SK-N-SH treated with all-trans-retinoic acid at 6 μM for 48 hours (cell line): ENCODE data around the gene SMIM38.

Experiments used
- ATAC-seq: fragments of 200-7000 bp; cut with Tn5 transposase; 3 replicates; pipeline ENCODE4 v1.9.1; 2020; ENCODE audit warnings: mild to moderate bottlenecking, moderate library complexity
- ARNTL ChIP-seq: fragments of 450-650 bp; formaldehyde crosslinking; IDR thresholded peaks from 2 replicates; pipeline ENCODE4 v1.5.0; 2020; ENCODE audit warnings: low read depth, mild to moderate bottlenecking, moderate library complexity, borderline replicate concordance
- BACH2 ChIP-seq: fragments of 250-450 bp; sonication (Bioruptor Pico); IDR thresholded peaks from 2 replicates; pipeline ENCODE4 v1.9.0; 2021; ENCODE audit warnings: mild to moderate bottlenecking, borderline replicate concordance
- CSDC2 ChIP-seq: fragments of 250-450 bp; sonication (Bioruptor Pico); IDR thresholded peaks from 2 replicates; pipeline ENCODE4 v1.5.0; 2020; ENCODE audit warnings: mild to moderate bottlenecking, moderate library complexity
- ESRRG ChIP-seq: fragments of 250-450 bp; sonication (Bioruptor Pico); IDR thresholded peaks from 2 replicates; pipeline ENCODE4 v1.6.1; 2021; ENCODE audit warnings: mild to moderate bottlenecking
- GLIS3 ChIP-seq: fragments of 250-450 bp; sonication (Bioruptor Pico); IDR thresholded peaks from 2 replicates; pipeline ENCODE4 v1.5.0; 2020; ENCODE audit warnings: mild to moderate bottlenecking, moderate library complexity
- ISL1 ChIP-seq: fragments of 250-450 bp; sonication (Bioruptor Pico); IDR thresholded peaks from 2 replicates; pipeline ENCODE4 v2.1.2; 2022; ENCODE audit warnings: mild to moderate bottlenecking, moderate library complexity
- OSR1 ChIP-seq: fragments of 250-450 bp; sonication (Bioruptor Pico); IDR thresholded peaks from 2 replicates; pipeline ENCODE4 v1.8.0; 2022; ENCODE audit warnings: moderate library complexity, mild to moderate bottlenecking, inconsistent platforms
- PPARA ChIP-seq: fragments of 250-450 bp; sonication (Bioruptor Pico); IDR thresholded peaks from 2 replicates; pipeline ENCODE4 v1.5.0; 2020; ENCODE audit warnings: mild to moderate bottlenecking, borderline replicate concordance
- RARB ChIP-seq: fragments of 250-450 bp; sonication (Bioruptor Pico); IDR thresholded peaks from 2 replicates; pipeline ENCODE4 v1.8.0; 2021; ENCODE audit warnings: mild to moderate bottlenecking, moderate library complexity
- SNAI2 ChIP-seq: fragments of 250-450 bp; sonication (Bioruptor Pico); IDR thresholded peaks from 2 replicates; pipeline ENCODE4 v1.5.0; 2020; ENCODE audit warnings: mild to moderate bottlenecking, moderate library complexity
- TCF4 ChIP-seq: fragments of 250-450 bp; sonication (Bioruptor Pico); IDR thresholded peaks from 2 replicates; pipeline ENCODE4 v1.8.0; 2021; ENCODE audit warnings: mild to moderate bottlenecking, moderate library complexity, borderline replicate concordance
- TOX ChIP-seq: fragments of 250-450 bp; sonication (Bioruptor Pico); IDR thresholded peaks from 2 replicates; pipeline ENCODE4 v1.8.0; 2021; ENCODE audit warnings: mild to moderate bottlenecking, moderate library complexity, borderline replicate concordance
- ZFP3 ChIP-seq: fragments of 250-450 bp; sonication (Bioruptor Pico); IDR thresholded peaks from 2 replicates; pipeline ENCODE4 v1.5.0; 2020; ENCODE audit warnings: mild to moderate bottlenecking, moderate library complexity
- ZFP30 ChIP-seq: fragments of 450-650 bp; formaldehyde crosslinking; IDR thresholded peaks from 2 replicates; pipeline ENCODE4 v1.5.0; 2022; ENCODE audit warnings: mild to moderate bottlenecking, moderate library complexity
- ZNF565 ChIP-seq: fragments of 450-650 bp; formaldehyde crosslinking; conservative IDR thresholded peaks from 2 replicates; pipeline ENCODE4 v1.5.0; 2020; ENCODE audit warnings: low read depth, mild to moderate bottlenecking, moderate library complexity
- ZNF70 ChIP-seq: fragments of 450-650 bp; formaldehyde crosslinking; IDR thresholded peaks from 2 replicates; pipeline ENCODE4 v1.5.0; 2020; ENCODE audit warnings: mild to moderate bottlenecking, moderate library complexity
- ZNF8 ChIP-seq: fragments of 450-650 bp; formaldehyde crosslinking; IDR thresholded peaks from 2 replicates; pipeline ENCODE4 v1.5.0; 2020; ENCODE audit warnings: mild to moderate bottlenecking, moderate library complexity
- TF ChIP-seq, protein P1 (sequence below): fragments of 250-450 bp; sonication (Bioruptor Pico); IDR thresholded peaks from 2 replicates; pipeline ENCODE4 v1.8.0; 2020; ENCODE audit warnings: mild to moderate bottlenecking, moderate library complexity, borderline replicate concordance
- TF ChIP-seq, protein P2 (sequence below): fragments of 250-450 bp; sonication (Bioruptor Pico); IDR thresholded peaks from 2 replicates; pipeline ENCODE4 v1.5.0; 2020; ENCODE audit warnings: mild to moderate bottlenecking, moderate library complexity
- TF ChIP-seq, protein P3 (sequence below): fragments of 250-450 bp; sonication (Bioruptor Pico); IDR thresholded peaks from 2 replicates; pipeline ENCODE4 v1.5.1; 2021; ENCODE audit warnings: mild to moderate bottlenecking, moderate library complexity
- TF ChIP-seq, protein P4 (sequence below): fragments of 250-450 bp; sonication (Bioruptor Pico); IDR thresholded peaks from 2 replicates; pipeline ENCODE4 v1.5.1; 2020; ENCODE audit warnings: low read depth, mild to moderate bottlenecking, moderate library complexity
- TF ChIP-seq, protein P5 (sequence below): fragments of 250-450 bp; sonication (Bioruptor Pico); IDR thresholded peaks from 2 replicates; pipeline ENCODE4 v1.8.0; 2021; ENCODE audit warnings: low read depth, mild to moderate bottlenecking, moderate library complexity, borderline replicate concordance

SMIM38 gene

DNA sequence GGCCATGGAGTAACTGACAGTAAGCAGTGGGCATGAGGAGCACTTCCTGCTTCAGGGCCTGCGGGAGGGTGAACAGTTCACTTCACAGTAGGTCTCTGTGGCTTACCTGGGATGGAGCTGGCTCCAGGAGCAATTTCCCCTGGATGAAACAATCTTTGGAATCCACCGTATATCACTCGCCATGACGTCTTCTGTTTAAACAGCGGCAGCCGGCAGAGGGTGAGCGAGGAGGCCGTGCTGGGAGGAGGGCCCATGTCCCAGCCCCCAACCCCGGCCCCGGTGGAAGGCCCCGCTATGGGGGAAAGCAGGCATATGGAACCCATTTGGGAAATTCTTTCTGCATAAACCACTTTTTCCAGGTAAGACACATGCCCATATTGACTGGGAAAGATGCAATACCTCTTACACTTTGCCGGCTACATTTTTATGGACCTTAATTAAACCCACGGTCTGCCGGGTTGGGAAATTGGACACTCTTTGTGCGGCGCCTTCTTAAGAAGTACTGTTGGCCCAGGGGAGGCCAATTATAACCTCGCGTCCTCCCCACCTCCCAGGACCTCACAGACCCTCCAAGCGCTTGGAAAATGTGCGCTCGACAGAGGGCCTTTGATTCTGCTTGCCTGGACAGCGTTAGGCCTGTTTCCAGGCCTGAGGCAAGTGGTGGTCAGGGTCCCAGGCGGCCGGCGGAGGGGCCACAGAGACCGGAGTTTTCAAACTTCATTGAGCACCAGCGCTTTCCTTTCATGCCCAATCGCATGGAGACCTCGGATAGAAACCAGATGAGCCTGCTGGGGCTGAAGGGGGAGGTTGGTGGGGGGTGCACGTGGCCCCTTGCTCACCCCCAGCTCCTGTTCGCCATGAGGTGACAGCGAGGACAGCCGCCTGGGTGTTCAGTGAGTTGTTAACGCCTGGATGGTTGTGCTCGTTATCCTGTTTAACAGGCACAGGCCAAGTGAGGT, 40.4 kb downstream of the SMIM38 start (continued):
- no peak for TF ChIP-seq TOX (CRISPR knock-in tag)
- TF ChIP-seq ESRRG, result no peak
- no peak for TF ChIP-seq SNAI2
- no peak for TF ChIP-seq PPARA (CRISPR knock-in tag)

DNA sequence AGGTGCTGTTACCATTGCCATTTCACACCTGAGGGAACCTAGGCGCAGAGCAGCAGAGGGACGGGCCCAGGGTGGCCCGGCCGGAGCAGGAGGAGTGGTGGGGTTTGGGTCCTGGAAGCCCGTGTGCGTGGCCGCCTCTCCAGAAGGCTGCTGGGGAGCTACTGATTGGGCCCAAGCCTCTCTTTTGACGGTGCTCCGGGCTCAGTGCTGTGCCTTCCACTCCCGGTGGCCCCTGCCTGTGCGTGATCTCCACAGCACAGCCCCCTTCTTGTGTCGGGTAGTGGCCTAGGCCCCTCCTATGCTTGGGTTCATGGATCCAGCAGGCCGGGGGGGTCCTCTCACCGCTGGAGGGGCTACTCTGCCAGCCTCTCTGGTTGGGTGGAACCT, 41.0 kb downstream of the SMIM38 start:
- no peak for ATAC-seq
- TF ChIP-seq ARNTL (CRISPR knock-in tag) (no peak), PPARA (CRISPR knock-in tag) (no peak), BACH2 (CRISPR knock-in tag) (no peak), ZNF70 (CRISPR knock-in tag) (no peak), ZFP30 (CRISPR knock-in tag) (no peak), GLIS3 (CRISPR knock-in tag) (no peak), TOX (CRISPR knock-in tag) (no peak), OSR1 (no peak)
- TF ChIP-seq, protein P1, sequence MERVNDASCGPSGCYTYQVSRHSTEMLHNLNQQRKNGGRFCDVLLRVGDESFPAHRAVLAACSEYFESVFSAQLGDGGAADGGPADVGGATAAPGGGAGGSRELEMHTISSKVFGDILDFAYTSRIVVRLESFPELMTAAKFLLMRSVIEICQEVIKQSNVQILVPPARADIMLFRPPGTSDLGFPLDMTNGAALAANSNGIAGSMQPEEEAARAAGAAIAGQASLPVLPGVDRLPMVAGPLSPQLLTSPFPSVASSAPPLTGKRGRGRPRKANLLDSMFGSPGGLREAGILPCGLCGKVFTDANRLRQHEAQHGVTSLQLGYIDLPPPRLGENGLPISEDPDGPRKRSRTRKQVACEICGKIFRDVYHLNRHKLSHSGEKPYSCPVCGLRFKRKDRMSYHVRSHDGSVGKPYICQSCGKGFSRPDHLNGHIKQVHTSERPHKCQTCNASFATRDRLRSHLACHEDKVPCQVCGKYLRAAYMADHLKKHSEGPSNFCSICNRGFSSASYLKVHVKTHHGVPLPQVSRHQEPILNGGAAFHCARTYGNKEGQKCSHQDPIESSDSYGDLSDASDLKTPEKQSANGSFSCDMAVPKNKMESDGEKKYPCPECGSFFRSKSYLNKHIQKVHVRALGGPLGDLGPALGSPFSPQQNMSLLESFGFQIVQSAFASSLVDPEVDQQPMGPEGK, result no peak
- TF ChIP-seq, protein P2, sequence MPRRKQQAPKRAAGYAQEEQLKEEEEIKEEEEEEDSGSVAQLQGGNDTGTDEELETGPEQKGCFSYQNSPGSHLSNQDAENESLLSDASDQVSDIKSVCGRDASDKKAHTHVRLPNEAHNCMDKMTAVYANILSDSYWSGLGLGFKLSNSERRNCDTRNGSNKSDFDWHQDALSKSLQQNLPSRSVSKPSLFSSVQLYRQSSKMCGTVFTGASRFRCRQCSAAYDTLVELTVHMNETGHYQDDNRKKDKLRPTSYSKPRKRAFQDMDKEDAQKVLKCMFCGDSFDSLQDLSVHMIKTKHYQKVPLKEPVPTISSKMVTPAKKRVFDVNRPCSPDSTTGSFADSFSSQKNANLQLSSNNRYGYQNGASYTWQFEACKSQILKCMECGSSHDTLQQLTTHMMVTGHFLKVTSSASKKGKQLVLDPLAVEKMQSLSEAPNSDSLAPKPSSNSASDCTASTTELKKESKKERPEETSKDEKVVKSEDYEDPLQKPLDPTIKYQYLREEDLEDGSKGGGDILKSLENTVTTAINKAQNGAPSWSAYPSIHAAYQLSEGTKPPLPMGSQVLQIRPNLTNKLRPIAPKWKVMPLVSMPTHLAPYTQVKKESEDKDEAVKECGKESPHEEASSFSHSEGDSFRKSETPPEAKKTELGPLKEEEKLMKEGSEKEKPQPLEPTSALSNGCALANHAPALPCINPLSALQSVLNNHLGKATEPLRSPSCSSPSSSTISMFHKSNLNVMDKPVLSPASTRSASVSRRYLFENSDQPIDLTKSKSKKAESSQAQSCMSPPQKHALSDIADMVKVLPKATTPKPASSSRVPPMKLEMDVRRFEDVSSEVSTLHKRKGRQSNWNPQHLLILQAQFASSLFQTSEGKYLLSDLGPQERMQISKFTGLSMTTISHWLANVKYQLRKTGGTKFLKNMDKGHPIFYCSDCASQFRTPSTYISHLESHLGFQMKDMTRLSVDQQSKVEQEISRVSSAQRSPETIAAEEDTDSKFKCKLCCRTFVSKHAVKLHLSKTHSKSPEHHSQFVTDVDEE (CRISPR knock-in tag), result no peak
- TF ChIP-seq, protein P3, sequence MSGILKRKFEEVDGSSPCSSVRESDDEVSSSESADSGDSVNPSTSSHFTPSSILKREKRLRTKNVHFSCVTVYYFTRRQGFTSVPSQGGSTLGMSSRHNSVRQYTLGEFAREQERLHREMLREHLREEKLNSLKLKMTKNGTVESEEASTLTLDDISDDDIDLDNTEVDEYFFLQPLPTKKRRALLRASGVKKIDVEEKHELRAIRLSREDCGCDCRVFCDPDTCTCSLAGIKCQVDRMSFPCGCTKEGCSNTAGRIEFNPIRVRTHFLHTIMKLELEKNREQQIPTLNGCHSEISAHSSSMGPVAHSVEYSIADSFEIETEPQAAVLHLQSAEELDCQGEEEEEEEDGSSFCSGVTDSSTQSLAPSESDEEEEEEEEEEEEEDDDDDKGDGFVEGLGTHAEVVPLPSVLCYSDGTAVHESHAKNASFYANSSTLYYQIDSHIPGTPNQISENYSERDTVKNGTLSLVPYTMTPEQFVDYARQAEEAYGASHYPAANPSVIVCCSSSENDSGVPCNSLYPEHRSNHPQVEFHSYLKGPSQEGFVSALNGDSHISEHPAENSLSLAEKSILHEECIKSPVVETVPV (CRISPR knock-in tag), result no peak
- TF ChIP-seq, all 23 proteins: peak for 0

DNA sequence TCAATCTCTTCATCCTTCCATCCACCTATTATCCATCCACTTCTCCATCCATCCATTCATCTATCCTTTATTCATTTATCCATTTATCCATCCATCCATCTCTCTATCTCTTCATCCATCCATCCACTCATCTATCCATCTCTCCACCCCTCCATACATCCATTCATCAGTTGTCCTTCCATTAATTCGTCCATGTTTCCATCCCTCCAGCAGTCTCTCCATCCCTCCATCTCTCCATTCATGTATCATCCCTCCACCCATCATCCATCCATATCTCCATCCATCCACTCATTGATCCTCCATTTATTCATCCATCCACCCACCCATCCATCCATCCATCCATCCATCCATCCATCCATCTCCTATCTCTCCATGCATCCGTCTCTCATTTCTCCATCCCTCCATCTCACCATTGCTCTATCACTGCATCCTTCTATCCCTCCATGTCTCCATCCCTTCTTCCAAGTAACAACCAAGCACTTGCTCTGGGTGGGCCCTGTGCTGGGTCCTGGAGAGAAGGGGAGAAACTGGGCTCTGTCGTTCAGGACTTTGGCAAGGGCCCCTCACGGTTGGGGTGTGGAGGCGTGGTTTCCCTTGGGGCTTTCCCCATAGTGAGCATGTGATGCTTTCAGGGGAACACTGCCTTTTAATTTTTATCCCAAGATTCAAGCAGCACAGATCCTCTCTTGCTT, 43.3 kb downstream of the SMIM38 start:
- TF ChIP-seq ZNF565, result no peak
- TF ChIP-seq SNAI2, result no peak
- no peak for TF ChIP-seq TOX (CRISPR knock-in tag)
- TF ChIP-seq GLIS3 (CRISPR knock-in tag), result no peak
- TF ChIP-seq, protein P1, result no peak
- TF ChIP-seq ZFP3 (CRISPR knock-in tag), result no peak
- TF ChIP-seq, protein P3 (CRISPR knock-in tag), result no peak
- TF ChIP-seq ZNF70 (CRISPR knock-in tag), result no peak
- TF ChIP-seq RARB (CRISPR knock-in tag), result no peak
- no peak for TF ChIP-seq ISL1 (CRISPR knock-in tag)
- TF ChIP-seq BACH2 (CRISPR knock-in tag), result no peak
- TF ChIP-seq TCF4, result no peak
- no peak for TF ChIP-seq ARNTL (CRISPR knock-in tag)
- TF ChIP-seq PPARA (CRISPR knock-in tag), result no peak
- TF ChIP-seq, protein P4, sequence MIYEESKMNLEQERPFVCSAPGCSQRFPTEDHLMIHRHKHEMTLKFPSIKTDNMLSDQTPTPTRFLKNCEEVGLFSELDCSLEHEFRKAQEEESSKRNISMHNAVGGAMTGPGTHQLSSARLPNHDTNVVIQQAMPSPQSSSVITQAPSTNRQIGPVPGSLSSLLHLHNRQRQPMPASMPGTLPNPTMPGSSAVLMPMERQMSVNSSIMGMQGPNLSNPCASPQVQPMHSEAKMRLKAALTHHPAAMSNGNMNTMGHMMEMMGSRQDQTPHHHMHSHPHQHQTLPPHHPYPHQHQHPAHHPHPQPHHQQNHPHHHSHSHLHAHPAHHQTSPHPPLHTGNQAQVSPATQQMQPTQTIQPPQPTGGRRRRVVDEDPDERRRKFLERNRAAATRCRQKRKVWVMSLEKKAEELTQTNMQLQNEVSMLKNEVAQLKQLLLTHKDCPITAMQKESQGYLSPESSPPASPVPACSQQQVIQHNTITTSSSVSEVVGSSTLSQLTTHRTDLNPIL (CRISPR knock-in tag), result no peak
- TF ChIP-seq, protein P5, sequence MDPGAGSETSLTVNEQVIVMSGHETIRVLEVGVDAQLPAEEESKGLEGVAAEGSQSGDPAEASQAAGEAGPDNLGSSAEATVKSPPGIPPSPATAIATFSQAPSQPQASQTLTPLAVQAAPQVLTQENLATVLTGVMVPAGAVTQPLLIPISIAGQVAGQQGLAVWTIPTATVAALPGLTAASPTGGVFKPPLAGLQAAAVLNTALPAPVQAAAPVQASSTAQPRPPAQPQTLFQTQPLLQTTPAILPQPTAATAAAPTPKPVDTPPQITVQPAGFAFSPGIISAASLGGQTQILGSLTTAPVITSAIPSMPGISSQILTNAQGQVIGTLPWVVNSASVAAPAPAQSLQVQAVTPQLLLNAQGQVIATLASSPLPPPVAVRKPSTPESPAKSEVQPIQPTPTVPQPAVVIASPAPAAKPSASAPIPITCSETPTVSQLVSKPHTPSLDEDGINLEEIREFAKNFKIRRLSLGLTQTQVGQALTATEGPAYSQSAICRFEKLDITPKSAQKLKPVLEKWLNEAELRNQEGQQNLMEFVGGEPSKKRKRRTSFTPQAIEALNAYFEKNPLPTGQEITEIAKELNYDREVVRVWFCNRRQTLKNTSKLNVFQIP (CRISPR knock-in tag), result no peak
- no peak for TF ChIP-seq CSDC2 (CRISPR knock-in tag)
- no peak for TF ChIP-seq ESRRG
- TF ChIP-seq ZFP30 (CRISPR knock-in tag), result no peak
- TF ChIP-seq ZNF8 (CRISPR knock-in tag), result no peak
- ATAC-seq, result no peak
